HepG2 (cell line): ENCODE data around the gene ZFX. TPM values are rescaled to one million over a fixed set of nuclear protein-coding genes. Genes with fewer than 3 reads are reported as not detected.

Source experiments
- ATAC-seq: fragments of 200-7000 bp; cut with Tn5 transposase; 3 replicates; pipeline ENCODE4 v1.9.1; 2020; ENCODE audit warnings: mild to moderate bottlenecking, moderate library complexity
- BruUV-seq: library from RNA; stranded (reverse); fragments of 400-500 nt; replicated peaks from 2 replicates; lab custom pipeline; 2021; lab: Mats Ljungman, UMichigan
- CTCF ChIA-PET: fragments of 300-600 bp; formaldehyde crosslinking; extraction: SDS; loops from one replicate; lab custom pipeline; 2021; ENCODE audit warnings: low total read pairs, inconsistent platforms, low intra/inter-chr PET ratio; lab: Yijun Ruan, JAX
- POLR2A ChIA-PET: fragments of 350-600 bp; sonication (Branson Sonifier 250); formaldehyde crosslinking; loops from one replicate; lab custom pipeline; 2020; ENCODE audit warnings: antibody characterized with exemption, inconsistent platforms; lab: Yijun Ruan, JAX
- DNase-seq: peaks from one replicate; pipeline ENCODE4 v3.0.0-alpha.2; 2015; ENCODE audit warnings: low spot score
- FAIRE-seq: peaks from 3 replicates; lab custom pipeline; 2011; peaks lifted over from hg19 to GRCh38; lab: Jason Lieb, UNC
- H2AFZ ChIP-seq: one replicate; pipeline ENCODE4 v1.6.1; 2011; ENCODE audit warnings: low read length, inconsistent platforms
- H3K27ac ChIP-seq: fragments of 300-600 bp; 3 replicates; pipeline ENCODE4 v1.8.0; 2011; ENCODE audit warnings: mixed run types, mild to moderate bottlenecking, mixed read lengths, low read length, inconsistent platforms; ENCODE audit not compliant: insufficient read depth; ENCODE audit errors: extremely low read length
- H3K27me3 ChIP-seq, 2 experiments: fragments of 200-600 bp in 1 of 2; 2 replicates in 1 of 2; 3 replicates in 1 of 2; pipeline versions ENCODE4 v1.6.0 to v1.8.0; 2011; ENCODE audit warnings: low read length in 2 of 2, mild to moderate bottlenecking in 2 of 2, moderate library complexity in 2 of 2, inconsistent platforms in 1 of 2; ENCODE audit not compliant: insufficient read depth in 2 of 2, control insufficient read depth in 1 of 2
- H3K36me3 ChIP-seq, 2 experiments: fragments of 200-600 bp in 1 of 2; replicated peaks in 1 of 2; 2 replicates in 1 of 2; 3 replicates in 1 of 2; pipeline versions ENCODE4 v1.5.1 to v1.8.0; 2011; ENCODE audit warnings: low read length in 2 of 2, inconsistent platforms in 1 of 2; ENCODE audit not compliant: insufficient read depth in 2 of 2, control insufficient read depth in 1 of 2
- H3K4me1 ChIP-seq: 2 replicates; pipeline ENCODE4 v1.5.1; 2012; ENCODE audit warnings: low read length, inconsistent platforms; ENCODE audit not compliant: insufficient read depth
- H3K4me2 ChIP-seq: 2 replicates; pipeline ENCODE4 v1.6.0; 2011; ENCODE audit warnings: low read depth, low read length, inconsistent platforms
- H3K4me3 ChIP-seq, 3 experiments: fragments of 200-600 bp in 1 of 3; sonication (generic), shearing (Covaris generic) in 1 of 3; replicated peaks in 1 of 3; 2 replicates each; pipeline ENCODE4 v1.5.1; 2011 to 2016; ENCODE audit warnings: low read length in 3 of 3, inconsistent platforms in 2 of 3, low read depth in 2 of 3, mild to moderate bottlenecking in 2 of 3, control low read depth in 1 of 3, mixed read lengths in 1 of 3; ENCODE audit not compliant: insufficient read depth in 1 of 3
- H3K79me2 ChIP-seq: one replicate; pipeline ENCODE4 v1.6.1; 2011; ENCODE audit warnings: low read length, inconsistent platforms; ENCODE audit not compliant: insufficient read depth
- H3K9ac ChIP-seq: 2 replicates; pipeline ENCODE4 v1.6.0; 2011; ENCODE audit warnings: mild to moderate bottlenecking, low read depth, low read length, inconsistent platforms; ENCODE audit not compliant: insufficient read depth
- H3K9me3 ChIP-seq: 2 replicates; pipeline ENCODE4 v1.5.1; 2012; ENCODE audit warnings: mild to moderate bottlenecking, low read length
- H4K20me1 ChIP-seq: 2 replicates; pipeline ENCODE4 v1.6.0; 2011; ENCODE audit warnings: inconsistent platforms, mild to moderate bottlenecking, low read length, moderate library complexity; ENCODE audit not compliant: insufficient read depth
- ATAD3A ChIP-seq: sonication (generic); formaldehyde crosslinking; IDR thresholded peaks from 2 replicates; pipeline ENCODE4 v1.4.0; 2020; ENCODE audit warnings: missing genetic modification reagents
- ETV6 ChIP-seq: sonication (generic); formaldehyde crosslinking; conservative IDR thresholded peaks from 2 replicates; pipeline ENCODE4 v1.4.0; 2020; ENCODE audit warnings: missing genetic modification reagents
- NR2F2 ChIP-seq: IDR thresholded peaks from 2 replicates; pipeline ENCODE4 v1.6.1; 2012; ENCODE audit warnings: low read depth, inconsistent platforms, borderline replicate concordance
- SOX5 ChIP-seq: IDR thresholded peaks from 2 replicates; pipeline ENCODE4 v1.6.1; 2016; ENCODE audit warnings: borderline replicate concordance
- WGBS: methylation state at CpG from one replicate; pipeline ENCODE4 v1.1.6; 2017; ENCODE audit warnings: low lambda C conversion rate; 5-methylcytosine and 5-hydroxymethylcytosine counted together
- in situ Hi-C: cut with HindIII; loops from 2 replicates; pipeline ENCODE4 v1.10.0; 2017; ENCODE audit warnings: low pct_unique_long_range_greater_than_20kb; ENCODE audit not compliant: extremely low pct_ligation_motif_present
- intact Hi-C: fragments of 100-400 bp; cut with micrococcal nuclease; formaldehyde crosslinking; loops from one replicate; pipeline ENCODE4 v1.10.0; 2022; ENCODE audit not compliant: unreplicated experiment
- polyA plus RNA-seq, 8 experiments: library from polyadenylated mRNA; depleted of rRNA in 3 of 8; stranded (reverse) in 7 of 8; unstranded in 1 of 8; fragments of >200 nt; fragmentation: Illumina TruSeq in 4 of 8; extraction: Trizol in 4 of 8; gene quantifications; 2 replicates each; pipeline versions ENCODE4 v1.2.1 to v1.2.3, GENCODE V29; 2011 to 2016; ENCODE audit warnings: low read depth in 4 of 8, missing spikeins in 1 of 8, mixed read lengths in 1 of 8; ENCODE audit not compliant: insufficient read depth in 1 of 8
- total RNA-seq, 5 experiments: library from RNA; depleted of rRNA; stranded (reverse); fragments of >200 nt; fragmentation: Illumina TruSeq; extraction: Trizol; gene quantifications; 2 replicates each; pipeline ENCODE4 v1.2.3, GENCODE V29; 2016; ENCODE audit warnings: low read depth in 1 of 5
- TF ChIP-seq, protein P1 (sequence below): sonication (generic); formaldehyde crosslinking; conservative IDR thresholded peaks from 2 replicates; pipeline ENCODE4 v1.4.0; 2020; ENCODE audit warnings: missing genetic modification reagents
- TF ChIP-seq, protein P2 (sequence below), 2 experiments: sonication (generic) in 1 of 2; formaldehyde crosslinking in 1 of 2; IDR thresholded peaks; 2 replicates each; pipeline versions ENCODE4 v1.6.1 to v1.9.0; 2014 to 2022; ENCODE audit warnings: antibody characterized with exemption in 1 of 2, borderline replicate concordance in 1 of 2, inconsistent platforms in 1 of 2, low read depth in 1 of 2, missing genetic modification reagents in 1 of 2

Gene ZFX
- total and polyA plus RNA-seq, 2 of the 13 experiments (the other 11 are each of a cell fraction or from before 2014, with no cell fraction given), result 13.8 to 37.3 TPM

GRCh38 chrX:24175276-24175675 lies 25.7 kb downstream of the ZFX start:
- no peak for ATAC-seq

More at GRCh38 chrX:24175276-24175675, 25.7 kb downstream of the ZFX start:
- POLR2A ChIA-PET, result no interaction called here
- no peak for DNase-seq
- no peak overlapping the region for H3K4me2 ChIP-seq
- H4K20me1 ChIP-seq, result no peaks in the 10 kb centered on the region
- intact Hi-C loops, result no loop called here
- no peak overlapping the region for H3K27ac ChIP-seq
- H3K9ac ChIP-seq, result no peak overlapping the region
- H3K4me1 ChIP-seq, result peaks cover 21% of the 10 kb centered on the region
- H3K79me2 ChIP-seq, result peaks cover 31% of the 10 kb centered on the region
- H3K36me3 ChIP-seq, result peaks cover 0 to 7% of the 10 kb centered on the region in 2 experiments; a peak in 4 of 5 replicates
- CTCF ChIA-PET, result no interaction called here
- BruUV-seq, result no TSS peak
- H3K4me3 ChIP-seq, result no peak overlapping the region
- no peaks in the 10 kb centered on the region for H3K27me3 ChIP-seq
- no peak for TF ChIP-seq ETV6
- no peak for TF ChIP-seq ATAD3A (CRISPR knock-in tag)
- TF ChIP-seq, protein P1, sequence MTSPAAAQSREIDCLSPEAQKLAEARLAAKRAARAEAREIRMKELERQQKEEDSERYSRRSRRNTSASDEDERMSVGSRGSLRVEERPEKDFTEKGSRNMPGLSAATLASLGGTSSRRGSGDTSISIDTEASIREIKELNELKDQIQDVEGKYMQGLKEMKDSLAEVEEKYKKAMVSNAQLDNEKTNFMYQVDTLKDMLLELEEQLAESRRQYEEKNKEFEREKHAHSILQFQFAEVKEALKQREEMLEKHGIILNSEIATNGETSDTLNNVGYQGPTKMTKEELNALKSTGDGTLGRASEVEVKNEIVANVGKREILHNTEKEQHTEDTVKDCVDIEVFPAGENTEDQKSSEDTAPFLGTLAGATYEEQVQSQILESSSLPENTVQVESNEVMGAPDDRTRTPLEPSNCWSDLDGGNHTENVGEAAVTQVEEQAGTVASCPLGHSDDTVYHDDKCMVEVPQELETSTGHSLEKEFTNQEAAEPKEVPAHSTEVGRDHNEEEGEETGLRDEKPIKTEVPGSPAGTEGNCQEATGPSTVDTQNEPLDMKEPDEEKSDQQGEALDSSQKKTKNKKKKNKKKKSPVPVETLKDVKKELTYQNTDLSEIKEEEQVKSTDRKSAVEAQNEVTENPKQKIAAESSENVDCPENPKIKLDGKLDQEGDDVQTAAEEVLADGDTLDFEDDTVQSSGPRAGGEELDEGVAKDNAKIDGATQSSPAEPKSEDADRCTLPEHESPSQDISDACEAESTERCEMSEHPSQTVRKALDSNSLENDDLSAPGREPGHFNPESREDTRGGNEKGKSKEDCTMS (CRISPR knock-in tag), result no peak
- no peak for TF ChIP-seq NR2F2
- TF ChIP-seq SOX5 (CRISPR knock-in tag), result no peak
- TF ChIP-seq, protein P2, sequence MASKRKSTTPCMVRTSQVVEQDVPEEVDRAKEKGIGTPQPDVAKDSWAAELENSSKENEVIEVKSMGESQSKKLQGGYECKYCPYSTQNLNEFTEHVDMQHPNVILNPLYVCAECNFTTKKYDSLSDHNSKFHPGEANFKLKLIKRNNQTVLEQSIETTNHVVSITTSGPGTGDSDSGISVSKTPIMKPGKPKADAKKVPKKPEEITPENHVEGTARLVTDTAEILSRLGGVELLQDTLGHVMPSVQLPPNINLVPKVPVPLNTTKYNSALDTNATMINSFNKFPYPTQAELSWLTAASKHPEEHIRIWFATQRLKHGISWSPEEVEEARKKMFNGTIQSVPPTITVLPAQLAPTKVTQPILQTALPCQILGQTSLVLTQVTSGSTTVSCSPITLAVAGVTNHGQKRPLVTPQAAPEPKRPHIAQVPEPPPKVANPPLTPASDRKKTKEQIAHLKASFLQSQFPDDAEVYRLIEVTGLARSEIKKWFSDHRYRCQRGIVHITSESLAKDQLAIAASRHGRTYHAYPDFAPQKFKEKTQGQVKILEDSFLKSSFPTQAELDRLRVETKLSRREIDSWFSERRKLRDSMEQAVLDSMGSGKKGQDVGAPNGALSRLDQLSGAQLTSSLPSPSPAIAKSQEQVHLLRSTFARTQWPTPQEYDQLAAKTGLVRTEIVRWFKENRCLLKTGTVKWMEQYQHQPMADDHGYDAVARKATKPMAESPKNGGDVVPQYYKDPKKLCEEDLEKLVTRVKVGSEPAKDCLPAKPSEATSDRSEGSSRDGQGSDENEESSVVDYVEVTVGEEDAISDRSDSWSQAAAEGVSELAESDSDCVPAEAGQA (IDR thresholded peaks at IDR 0.05; ENCODE audit: low read depth), result no peak
- TF ChIP-seq, protein P2 (CRISPR knock-in tag; IDR thresholded peaks at IDR 0.05; ENCODE audit: borderline replicate concordance), result no peak
- H3K9me3 ChIP-seq, result no peaks in the 10 kb centered on the region
- 100% methylated on average over 1 of the region's 1 CpG for WGBS
- FAIRE-seq, result peak; percentile 23
- H2AFZ ChIP-seq, result no peak overlapping the region
- in situ Hi-C loops, result no loop called here
